ENCODE data around the gene RSRP1.
"Not testable (repeated sequence)": the region's sequence is repeated elsewhere in the genome, so short reads cannot be mapped to it uniquely, and the experiment has no call there.

The RSRP1 gene

GRCh38 chr1:25247024-25247828 is at the start of gene RSRP1:
RSRP1 (minus strand) TSS chr1:25247454; CDS start chr1:25246963, 491 bp downstream.
- peak; percentile 96 for DNase-seq

- DNase-seq: not testable (repeated sequence)
These were observed 49.2 kb upstream of the RSRP1 start for GRCh38 chr1:25296501-25296900.

GRCh38 chr1:25294889-25295826 is 47.9 kb upstream of the RSRP1 start:
- not testable (repeated sequence) for DNase-seq

GRCh38 chr1:25293426-25293825 is 46.2 kb upstream of the RSRP1 start:
- DNase-seq: not testable (repeated sequence)

- DNase-seq: not testable (repeated sequence)
These were observed 42.8 kb upstream of the RSRP1 start for GRCh38 chr1:25290043-25290442.

- DNase-seq: not testable (repeated sequence)
These were observed 41.4 kb upstream of the RSRP1 start for GRCh38 chr1:25288573-25289101.

- DNase-seq: not testable (repeated sequence)
These were observed 39.9 kb upstream of the RSRP1 start for GRCh38 chr1:25287164-25287563.

- not testable (repeated sequence) for DNase-seq
These were observed 38.6 kb upstream of the RSRP1 start for GRCh38 chr1:25285862-25286261.

GRCh38 chr1:25279693-25280111 is 32.4 kb upstream of the RSRP1 start:
- DNase-seq: not testable (repeated sequence)

- DNase-seq: not testable (repeated sequence)
These were observed 31.5 kb upstream of the RSRP1 start for GRCh38 chr1:25278790-25279189.

- not testable (repeated sequence) for DNase-seq
These were observed 31.1 kb upstream of the RSRP1 start for GRCh38 chr1:25278358-25278757.

- DNase-seq: not testable (repeated sequence)
These were observed 30.0 kb upstream of the RSRP1 start for GRCh38 chr1:25277295-25277694.

GRCh38 chr1:25275648-25276047 is 28.4 kb upstream of the RSRP1 start:
- not testable (repeated sequence) for DNase-seq

GRCh38 chr1:25272238-25272637 is 25.0 kb upstream of the RSRP1 start, which contains the start of gene RHD:
RHD (plus strand) TSS chr1:25272509; CDS start chr1:25272548, 39 bp downstream.
- DNase-seq: not testable (repeated sequence)

- not testable (repeated sequence) for DNase-seq
These were observed 21.0 kb upstream of the RSRP1 start for GRCh38 chr1:25268143-25268760.

- peak; percentile 58 for DNase-seq
These were observed 20.3 kb upstream of the RSRP1 start for GRCh38 chr1:25267288-25268142.

- not testable (repeated sequence) for DNase-seq
These were observed 19.5 kb upstream of the RSRP1 start for GRCh38 chr1:25266554-25267287.

- DNase-seq: not testable (repeated sequence)
These were observed 13.1 kb upstream of the RSRP1 start for GRCh38 chr1:25260336-25260735.

GRCh38 chr1:25259813-25260212 is 12.6 kb upstream of the RSRP1 start:
- DNase-seq: not testable (repeated sequence)

GRCh38 chr1:25257196-25257595 is 9.9 kb upstream of the RSRP1 start:
- DNase-seq: no peak

- DNase-seq: no peak
These were observed 9.3 kb upstream of the RSRP1 start for GRCh38 chr1:25256578-25256965.

All from NCI-H510A treated with DMSO at 0.1 percent for 48 hours (cell line).